ENCODE measurements around the gene GUCY1A1.

Gene GUCY1A1

GRCh38 chr4:155658681-155659064 is 8.0 kb upstream of the GUCY1A1 start:
- DNase-seq (ENCODE audit: low read depth), result no peak

DNA sequence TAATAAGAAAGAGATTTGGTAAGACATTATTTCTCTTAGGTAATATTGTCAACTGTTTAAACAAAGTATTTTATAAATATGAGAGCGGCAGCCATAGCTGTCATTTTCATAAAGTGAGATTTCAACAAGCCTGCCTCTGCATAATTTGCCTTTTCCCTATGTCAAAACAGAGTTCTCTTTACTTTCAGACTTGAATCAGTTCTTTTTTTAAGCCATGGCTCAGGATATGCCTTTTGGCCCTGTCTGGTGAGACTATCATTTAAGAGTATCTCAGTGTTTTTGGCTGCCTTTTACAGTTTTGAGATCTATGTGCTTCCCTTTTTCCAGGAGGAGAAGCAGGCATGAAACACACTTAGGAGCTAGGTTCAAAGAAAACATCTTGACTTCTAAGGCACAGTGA is 7.5 kb upstream of the GUCY1A1 start:
- DNase-seq (ENCODE audit: low read depth), result no peak

DNA sequence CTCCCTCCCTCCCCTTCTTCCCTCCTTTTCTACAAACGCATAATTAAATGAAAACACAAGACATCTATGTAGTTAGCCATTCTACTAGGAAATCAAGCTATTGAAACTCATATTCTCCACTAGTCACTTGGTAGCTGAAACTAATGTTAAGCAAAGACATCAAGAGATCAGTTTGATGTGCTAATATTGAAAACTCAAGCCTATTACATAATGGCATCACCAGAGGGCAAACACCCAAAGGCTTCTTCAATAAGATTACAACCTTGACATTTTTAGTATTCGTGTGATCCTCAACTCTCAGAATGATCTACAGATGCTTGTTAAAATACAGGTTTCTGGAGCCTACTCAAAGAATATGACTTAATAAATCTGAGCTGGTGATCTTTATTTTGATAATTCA is 6.2 kb upstream of the GUCY1A1 start:
- no peak for DNase-seq (ENCODE audit: low read depth)

DNA sequence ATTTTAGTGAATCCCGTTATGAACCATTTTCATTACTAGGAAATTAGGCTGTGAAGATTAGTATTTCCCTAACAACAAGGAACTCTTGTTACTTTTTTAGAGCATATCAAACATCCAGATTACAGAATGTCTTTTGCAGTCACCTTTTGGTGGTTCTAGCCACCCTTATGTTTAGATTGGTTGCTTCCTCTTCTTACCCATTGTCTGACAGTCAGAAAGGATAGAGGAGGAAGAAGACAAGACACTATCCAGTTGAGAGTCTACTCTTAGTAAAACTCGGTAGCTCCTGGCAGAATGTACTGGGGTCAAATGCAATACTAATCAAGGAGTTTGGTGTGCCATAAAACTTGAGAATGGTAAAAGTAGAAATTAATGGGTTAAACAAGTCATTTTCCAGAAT is 1.6 kb upstream of the GUCY1A1 start:
- no peak for DNase-seq (ENCODE audit: low read depth)

- DNase-seq (ENCODE audit: low read depth), result no peak
These were observed 547 bp downstream of the GUCY1A1 start for GRCh38 chr4:155667222-155667567.

DNA sequence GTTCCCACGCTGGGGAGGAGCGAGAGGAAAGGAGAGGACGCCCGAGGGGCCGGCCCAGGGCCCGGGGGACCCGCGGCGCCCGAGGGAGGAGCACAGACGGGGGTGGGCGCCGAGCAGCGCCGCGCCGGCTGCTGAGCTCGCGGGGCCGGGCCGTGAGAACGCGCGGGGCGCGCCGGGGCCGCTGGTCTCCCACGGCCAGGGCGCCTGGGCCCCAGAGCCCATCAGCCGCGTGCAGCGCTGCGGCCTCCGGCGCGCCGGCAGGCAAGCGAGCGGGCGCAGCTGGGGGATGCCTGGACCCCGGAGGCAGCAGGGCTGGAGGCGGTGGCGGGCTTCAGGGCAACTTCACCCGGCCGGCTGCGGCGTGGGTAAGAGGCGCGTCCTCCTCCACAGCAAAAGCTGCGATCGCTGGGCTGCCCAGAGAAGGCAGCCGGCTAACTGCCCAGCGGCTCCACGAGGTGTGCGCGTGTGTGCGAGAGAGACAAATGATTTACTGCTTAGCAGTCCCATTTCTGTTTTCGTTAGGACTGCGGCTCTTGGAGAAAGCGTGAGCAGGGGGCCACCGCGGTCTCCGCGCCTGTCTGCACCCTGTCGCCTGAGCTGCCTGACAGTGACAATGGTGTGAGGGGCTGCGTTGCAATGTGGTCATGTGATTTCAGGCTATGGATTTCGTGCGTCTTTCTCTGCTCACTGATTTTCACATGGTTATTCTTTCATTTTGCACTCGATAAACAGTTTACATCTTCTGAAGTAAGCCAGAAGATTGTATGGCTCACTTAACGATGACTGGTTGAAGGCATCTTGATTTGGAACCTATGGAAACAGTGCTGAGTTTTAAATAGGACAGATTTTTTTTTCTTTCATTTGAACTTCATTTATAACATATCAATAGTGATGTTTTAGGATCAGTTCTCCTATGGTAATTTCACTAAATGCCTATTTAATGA is 1.2 kb downstream of the GUCY1A1 start:
- DNase-seq (ENCODE audit: low read depth), result no peak

GRCh38 chr4:155668707-155669220 is 2.1 kb downstream of the GUCY1A1 start:
- DNase-seq (ENCODE audit: low read depth), result no peak

DNA sequence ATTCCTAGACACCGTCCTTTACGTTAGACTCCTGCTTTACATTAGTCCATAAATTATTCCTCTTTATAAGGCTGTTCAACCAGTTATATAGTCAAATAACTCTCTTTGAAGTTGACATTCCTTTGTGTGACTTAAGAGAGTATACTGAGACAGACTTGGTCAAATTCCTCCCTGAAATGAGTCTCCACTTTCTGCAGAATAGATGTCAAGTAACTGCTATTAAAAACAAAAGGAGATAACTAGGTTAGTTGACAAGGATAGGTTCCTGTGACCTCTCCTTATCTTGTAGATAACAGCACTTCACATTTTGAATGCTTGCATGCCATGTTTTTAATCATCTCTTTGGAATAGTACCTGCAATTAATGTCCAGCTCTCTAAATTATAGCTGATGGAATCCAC is 5.7 kb downstream of the GUCY1A1 start:
- DNase-seq (ENCODE audit: low read depth), result no peak

GRCh38 chr4:155673453-155673979 is 6.9 kb downstream of the GUCY1A1 start:
- no peak for DNase-seq (ENCODE audit: low read depth)

DNA sequence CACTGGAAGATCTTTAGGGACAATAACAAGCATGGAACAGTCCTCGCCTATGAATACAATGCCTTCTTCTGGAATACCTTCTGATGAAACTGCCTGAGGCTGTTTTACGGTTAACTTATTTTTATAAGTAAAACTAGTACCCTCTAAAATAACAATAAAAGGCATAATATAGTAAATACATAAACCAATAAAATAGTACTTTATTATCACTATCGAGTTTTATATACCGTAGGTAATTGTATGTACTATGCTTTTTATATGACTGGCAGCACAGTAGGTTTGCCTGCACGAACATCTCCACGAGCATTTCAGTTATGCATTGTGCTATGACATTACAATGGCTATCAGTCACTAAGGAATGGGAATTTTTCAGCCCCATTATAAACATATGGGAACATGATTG is 8.0 kb downstream of the GUCY1A1 start:
- DNase-seq (ENCODE audit: low read depth), result no peak

DNA sequence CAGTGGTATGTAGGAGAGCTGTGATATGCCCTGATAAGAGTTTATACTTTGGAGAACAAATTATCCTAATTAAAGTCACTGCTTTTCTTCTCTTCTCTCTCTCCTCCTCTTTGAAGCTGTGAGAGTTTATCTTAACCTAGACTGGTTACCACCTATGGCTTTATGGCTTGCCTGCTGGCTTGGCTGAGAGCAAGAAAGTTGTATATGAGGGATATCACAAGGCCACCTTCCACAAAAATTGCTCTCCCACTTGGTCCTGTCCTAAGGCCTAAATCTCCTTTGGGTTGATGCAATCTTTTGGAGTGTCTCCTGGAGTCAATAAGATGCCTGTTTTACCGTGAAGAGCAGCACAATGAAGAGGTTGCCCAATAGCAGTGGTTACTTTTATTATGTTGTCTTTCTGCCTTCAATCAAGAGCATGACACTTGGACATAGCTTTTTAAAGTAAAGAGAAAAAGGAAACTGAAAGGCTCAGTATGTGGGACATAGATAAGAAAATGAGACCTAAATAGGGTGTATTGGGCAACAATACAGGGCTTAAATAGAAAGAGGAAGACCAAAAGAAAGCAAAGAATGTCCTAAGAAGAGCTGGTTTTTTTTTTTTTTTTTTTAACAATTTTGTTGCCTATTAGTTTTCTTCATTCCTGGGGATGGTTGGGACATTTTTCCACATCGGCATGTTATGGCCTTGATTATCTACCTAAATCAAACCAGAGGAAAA is 9.2 kb downstream of the GUCY1A1 start:
- no peak for DNase-seq (ENCODE audit: low read depth)

DNA sequence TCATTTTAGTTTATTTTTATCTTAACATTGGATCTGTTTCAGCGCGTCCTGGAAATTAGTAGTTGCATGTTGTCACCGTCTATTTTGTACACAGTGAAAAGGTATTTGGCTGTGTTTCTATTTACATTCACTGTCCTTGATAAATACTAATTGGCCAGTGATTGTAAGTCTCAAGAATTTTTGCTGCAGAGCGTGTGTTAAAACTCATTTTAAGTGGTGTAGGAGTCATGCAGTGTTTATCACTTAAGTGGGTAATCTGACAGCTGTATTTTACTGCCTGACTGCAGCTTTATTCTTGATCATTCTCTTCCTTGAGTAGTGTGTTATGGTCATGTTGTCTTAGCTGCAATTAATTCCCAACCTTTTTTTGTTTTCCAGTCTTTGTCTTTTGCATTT is 9.8 kb downstream of the GUCY1A1 start:
- DNase-seq (ENCODE audit: low read depth), result no peak

GRCh38 chr4:155678011-155678410 is 11.4 kb downstream of the GUCY1A1 start:
- no peak for DNase-seq (ENCODE audit: low read depth)

DNA sequence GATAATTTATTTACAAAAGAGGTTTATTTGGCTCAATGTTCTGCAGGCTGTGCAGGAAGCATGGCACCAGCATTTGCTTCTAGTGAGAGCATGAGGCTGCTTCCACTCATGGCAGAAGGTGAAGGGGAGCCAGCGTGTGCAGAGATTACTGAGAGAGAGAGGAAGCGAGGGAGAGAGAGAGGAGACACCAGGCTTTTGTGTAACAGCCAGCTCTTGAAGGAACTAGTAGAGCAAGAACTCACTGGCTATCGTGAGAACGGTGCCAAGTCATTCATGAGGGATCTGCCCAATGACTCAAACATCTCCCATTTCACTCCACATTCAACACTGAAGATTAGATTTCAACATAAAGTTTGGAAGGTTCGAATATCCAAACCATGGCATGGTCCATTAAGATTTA is 12.7 kb downstream of the GUCY1A1 start:
- DNase-seq (ENCODE audit: low read depth), result no peak

DNA sequence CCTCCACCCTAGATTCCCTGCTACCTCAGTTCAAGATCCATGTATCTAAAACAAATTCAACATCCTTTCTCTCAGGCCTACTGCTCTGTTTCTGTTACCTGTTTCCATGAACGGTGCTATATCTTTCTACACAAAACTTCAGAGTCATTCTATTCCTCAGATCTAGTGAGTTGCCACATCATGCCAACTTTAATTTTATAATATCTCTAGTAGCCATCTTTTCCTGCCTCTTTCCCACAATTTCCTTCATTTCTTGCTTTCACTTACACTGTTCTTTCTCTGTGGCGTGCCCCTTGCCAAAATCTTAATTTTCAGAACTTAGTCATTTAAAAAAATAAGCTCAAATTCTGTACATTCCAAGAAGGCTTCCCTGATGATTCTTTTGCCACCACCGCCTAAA is 15.2 kb downstream of the GUCY1A1 start:
- DNase-seq (ENCODE audit: low read depth), result no peak

GRCh38 chr4:155684423-155684822 is 17.8 kb downstream of the GUCY1A1 start:
- DNase-seq (ENCODE audit: low read depth), result no peak

- no peak for DNase-seq (ENCODE audit: low read depth)
These were observed 18.4 kb downstream of the GUCY1A1 start for GRCh38 chr4:155684892-155685541.

DNA sequence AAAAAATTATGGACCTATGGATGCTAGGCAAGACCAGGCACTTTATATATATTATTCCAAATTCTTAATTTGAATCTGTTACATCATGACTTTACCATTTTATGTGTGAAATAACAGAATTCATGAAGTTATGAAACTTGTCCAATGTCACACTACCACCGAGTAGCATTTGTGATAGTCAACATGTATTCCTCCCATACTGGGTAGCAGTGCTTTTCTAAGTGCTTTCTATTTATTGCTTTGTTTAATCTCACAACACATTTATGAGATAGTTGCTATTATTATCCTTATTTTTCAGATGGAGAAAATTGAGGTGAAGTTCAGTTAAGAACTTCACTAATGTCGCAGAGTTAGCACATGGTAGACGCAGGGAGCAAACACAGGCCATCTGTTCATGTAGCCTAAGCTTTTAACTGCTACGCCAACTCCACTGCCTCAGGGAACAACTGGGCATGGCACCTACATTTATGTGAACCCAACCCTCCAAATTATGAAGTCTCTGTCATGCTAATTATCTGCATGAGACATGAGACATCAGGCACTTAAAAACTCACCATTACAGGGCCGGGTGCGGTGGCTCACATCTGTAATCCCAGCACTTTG is 20.8 kb downstream of the GUCY1A1 start:
- no peak for DNase-seq (ENCODE audit: low read depth)

- no peak for DNase-seq (ENCODE audit: low read depth)
These were observed 21.6 kb downstream of the GUCY1A1 start for GRCh38 chr4:155688211-155688610.

DNA sequence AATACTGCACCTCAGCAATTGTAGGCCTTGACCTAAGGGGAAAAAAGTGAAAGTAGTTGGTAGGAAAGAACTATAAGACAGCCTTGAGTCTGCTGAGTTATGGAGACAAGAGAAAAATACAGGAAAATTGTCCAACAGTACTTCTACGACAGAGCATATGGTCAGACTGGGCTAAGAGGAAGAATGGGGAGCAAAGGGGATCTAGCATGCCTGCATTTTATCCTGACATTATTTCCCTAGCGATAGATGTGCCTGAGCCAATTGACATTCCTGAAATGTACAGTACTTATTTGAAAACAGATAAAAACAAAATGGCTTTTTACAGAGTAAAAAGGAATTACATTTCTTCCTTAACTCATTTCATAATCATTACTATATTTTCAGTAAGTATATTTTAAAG is 22.2 kb downstream of the GUCY1A1 start:
- no peak for DNase-seq (ENCODE audit: low read depth)

- DNase-seq (ENCODE audit: low read depth), result no peak
These were observed 23.6 kb downstream of the GUCY1A1 start for GRCh38 chr4:155690044-155690837.

Measured in activated T-cell treated with anti-CD3 and anti-CD28 coated beads for 1 hour (primary cell).